Right ventricle myocardium inferior (tissue), 1 donor: ENCODE measurements around the gene TNFAIP8L3. TPM values are rescaled to one million over a fixed set of nuclear protein-coding genes. Genes with fewer than 3 reads are reported as not detected.
A peak's percentile ranks its signal among the peaks of the same experiment; 100 is the strongest.
"Not testable (repeated sequence)": the region's sequence is repeated elsewhere in the genome, so short reads cannot be mapped to it uniquely, and the experiment has no call there.

ENCODE experiments used
- ATAC-seq: fragments of 200-7000 bp; cut with Tn5 transposase; one replicate; pipeline ENCODE4 v1.9.1; 2020; ENCODE audit warnings: mild to moderate bottlenecking, moderate library complexity
- DNase-seq: peaks from one replicate; pipeline ENCODE4 v3.0.0; 2021; ENCODE audit errors: missing footprints
- intact Hi-C: fragments of 100-400 bp; cut with DNase I; formaldehyde crosslinking; loops from one replicate; pipeline ENCODE4 v1.11.0; 2022
- long read RNA-seq: library from polyadenylated mRNA; unstranded; transcript quantifications from one replicate; pipeline ENCODE4 v2.0.0, GENCODE V29; 2021
- total RNA-seq: library from RNA; stranded (reverse); fragmentation: NEBNext Ultra II Directional; extraction: Animal tissue kit (Norgen Biotek cat#: 25700); gene quantifications from one replicate; pipeline ENCODE4 v1.2.1, GENCODE V29; 2021
- donor health status: DM: no; HTN: yes; CAD: no; lungs with severe emphysema.

Gene TNFAIP8L3
- total RNA-seq: 8.5 TPM
- long read RNA-seq, transcript TNFAIP8L3-202 (2 exons, 2,002 nt): major isoform, 17 of 20 reads
- long read RNA-seq, partial matches to known transcripts: 0 of 20 reads
- long read RNA-seq, other reads (novel, unspliced or antisense): 3 of 20 reads

GRCh38 chr15:51094606-51095569 is at the start of gene TNFAIP8L3:
TNFAIP8L3 (minus strand) TSS chr15:51094906; CDS start chr15:51094595, 311 bp downstream.
- peak; percentile 69 for DNase-seq
- peak; percentile 81 for ATAC-seq
- intact Hi-C loops: no loop called here

- peak; percentile 50 for ATAC-seq
- intact Hi-C loops: no loop called here
- DNase-seq: no peak
Measured at GRCh38 chr15:51144021-51144532, 49.4 kb upstream of the TNFAIP8L3 start.

- DNase-seq, ATAC-seq, intact Hi-C loops: not testable (repeated sequence)
Measured at GRCh38 chr15:51140347-51140746, 45.6 kb upstream of the TNFAIP8L3 start.

- DNase-seq: no peak
- intact Hi-C loops: no loop called here
- no peak for ATAC-seq
Measured at GRCh38 chr15:51139091-51139490, 44.4 kb upstream of the TNFAIP8L3 start.

- no peak for DNase-seq
- no peak for ATAC-seq
- intact Hi-C loops: no loop called here
Measured at GRCh38 chr15:51137880-51138430, 43.2 kb upstream of the TNFAIP8L3 start.

- intact Hi-C loops: no loop called here
- no peak for ATAC-seq
- DNase-seq: no peak
Measured at GRCh38 chr15:51137024-51137423, 42.3 kb upstream of the TNFAIP8L3 start.

GRCh38 chr15:51135276-51135675 is 40.6 kb upstream of the TNFAIP8L3 start:
- ATAC-seq: no peak
- intact Hi-C loops: no loop called here
- DNase-seq: no peak

GRCh38 chr15:51134416-51135199 is 39.9 kb upstream of the TNFAIP8L3 start:
- ATAC-seq (no peak), DNase-seq (no peak)
- intact Hi-C loops: no loop called here

- ATAC-seq (no peak), DNase-seq (no peak)
- intact Hi-C loops: no loop called here
Measured at GRCh38 chr15:51133140-51133765, 38.5 kb upstream of the TNFAIP8L3 start.

- intact Hi-C loops: no loop called here
- ATAC-seq (peak; percentile 76), DNase-seq (no peak)
Measured at GRCh38 chr15:51132384-51133139, 37.9 kb upstream of the TNFAIP8L3 start.

GRCh38 chr15:51131596-51132290 is 37.0 kb upstream of the TNFAIP8L3 start:
- ATAC-seq: no peak
- intact Hi-C loops: no loop called here
- DNase-seq: no peak

- ATAC-seq (no peak), DNase-seq (no peak)
- intact Hi-C loops: no loop called here
Measured at GRCh38 chr15:51130344-51130743, 35.6 kb upstream of the TNFAIP8L3 start.

- DNase-seq (no peak), ATAC-seq (no peak)
- intact Hi-C loops: no loop called here
Measured at GRCh38 chr15:51129535-51130188, 35.0 kb upstream of the TNFAIP8L3 start.

GRCh38 chr15:51128701-51129100 is 34.0 kb upstream of the TNFAIP8L3 start:
- ATAC-seq (no peak), DNase-seq (no peak)
- intact Hi-C loops: no loop called here

GRCh38 chr15:51126842-51127241 is 32.1 kb upstream of the TNFAIP8L3 start:
- DNase-seq (no peak), ATAC-seq (no peak)
- intact Hi-C loops: no loop called here

GRCh38 chr15:51123002-51123401 is 28.3 kb upstream of the TNFAIP8L3 start:
- intact Hi-C loops, ATAC-seq, DNase-seq: not testable (repeated sequence)
